Measurements from ENCODE around the gene CENPX.

The CENPX gene

DNA sequence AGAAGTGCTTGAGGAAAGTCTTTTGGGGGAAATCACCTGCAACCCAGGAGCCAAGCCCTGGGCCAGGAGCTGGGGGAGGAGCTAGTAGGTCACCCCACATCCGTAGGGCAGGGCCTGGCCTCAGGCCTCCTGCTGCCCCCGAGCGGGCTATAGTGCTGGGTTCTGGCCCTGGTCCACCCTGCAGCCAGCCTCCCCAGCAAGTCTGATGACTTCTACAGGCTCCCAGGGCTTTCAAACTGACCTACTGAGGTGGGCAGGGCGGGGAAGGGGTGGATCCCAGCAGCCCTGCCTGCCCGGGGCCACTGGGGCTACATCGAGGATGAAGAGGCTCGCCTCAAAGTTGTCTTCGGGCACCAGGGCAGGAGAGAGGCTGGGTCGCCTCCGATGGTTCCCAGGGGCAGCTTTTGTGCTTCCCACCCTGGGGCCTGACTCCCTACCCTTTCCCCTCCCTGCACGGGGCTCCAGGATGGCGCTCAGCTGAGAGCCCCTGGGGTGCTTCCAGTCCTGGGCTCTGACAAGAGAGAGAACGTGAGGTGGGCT, 5.0 kb downstream of the CENPX start:
- intact Hi-C loops (cut with DNase I): no loop called here
- DNase-seq: no peak

DNA sequence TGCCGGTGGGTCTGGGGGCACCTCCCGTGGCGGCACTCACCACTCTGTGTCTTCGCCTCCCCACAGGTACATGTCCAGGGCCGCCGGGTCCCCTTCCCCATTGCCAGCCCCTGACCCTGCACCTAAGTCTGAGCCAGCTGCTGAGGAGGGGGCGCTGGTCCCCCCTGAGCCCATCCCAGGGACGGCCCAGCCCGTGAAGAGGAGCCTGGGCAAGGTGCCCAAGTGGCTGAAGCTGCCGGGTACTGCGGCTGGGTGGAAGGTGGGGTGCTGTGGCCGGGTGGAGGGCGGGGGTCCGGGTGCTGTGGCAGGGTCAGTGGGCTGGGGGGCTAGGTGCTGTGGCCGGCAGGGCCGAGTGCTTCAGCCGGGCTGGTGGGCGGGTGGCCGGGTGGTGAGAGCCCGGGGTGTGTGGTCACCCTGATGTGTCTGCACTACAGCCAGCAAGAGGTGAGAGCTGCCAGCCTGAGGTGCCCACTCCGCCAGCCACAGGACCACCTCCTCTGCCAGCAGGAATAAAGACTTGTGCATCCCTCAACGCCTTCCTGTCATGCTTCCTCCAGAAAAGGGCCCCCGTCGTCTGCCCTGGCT, 5.7 kb downstream of the CENPX start:
- intact Hi-C loops (cut with DNase I): no loop called here
- DNase-seq: no peak

DNA sequence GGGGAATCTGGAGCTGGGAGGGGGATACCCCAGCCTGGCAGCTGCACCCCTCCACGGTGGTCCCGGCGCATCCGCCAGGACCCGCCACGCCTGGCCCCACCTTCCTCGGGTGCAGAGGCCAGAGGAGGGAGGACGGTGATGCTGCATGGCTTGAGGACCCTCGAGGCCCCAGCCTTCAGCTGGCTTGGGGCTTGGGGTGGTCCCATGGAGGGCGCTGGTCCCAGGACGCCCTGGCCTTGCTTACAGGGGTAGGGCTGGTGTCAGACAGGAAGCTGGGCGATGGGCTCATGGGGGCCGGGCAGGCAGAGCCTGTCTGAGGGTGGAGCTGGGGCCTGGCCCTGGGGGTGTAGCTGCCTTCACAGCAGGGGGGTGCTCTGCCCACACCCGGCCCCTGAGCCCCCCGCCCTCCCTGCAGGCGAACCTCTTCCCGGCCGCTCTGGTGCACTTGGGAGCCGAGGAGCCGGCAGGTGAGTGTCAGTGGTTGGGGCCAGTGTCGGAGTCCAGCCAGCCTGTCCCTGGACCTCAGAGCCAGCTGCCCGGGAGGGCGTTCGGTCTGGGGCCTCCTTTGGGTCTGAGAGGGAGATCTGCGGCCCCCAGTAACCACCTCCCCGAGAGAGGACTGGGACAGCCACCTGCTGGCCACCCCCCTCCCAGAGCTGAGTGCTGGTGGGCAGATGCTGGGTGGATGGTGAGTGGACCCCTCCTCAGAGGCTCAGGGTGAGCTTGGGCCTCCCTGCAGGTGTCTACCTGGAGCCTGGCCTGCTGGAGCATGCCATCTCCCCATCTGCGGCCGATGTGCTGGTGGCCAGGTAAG, 6.4 kb downstream of the CENPX start:
- intact Hi-C loops (cut with DNase I): no loop called here
- no peak for DNase-seq

DNA sequence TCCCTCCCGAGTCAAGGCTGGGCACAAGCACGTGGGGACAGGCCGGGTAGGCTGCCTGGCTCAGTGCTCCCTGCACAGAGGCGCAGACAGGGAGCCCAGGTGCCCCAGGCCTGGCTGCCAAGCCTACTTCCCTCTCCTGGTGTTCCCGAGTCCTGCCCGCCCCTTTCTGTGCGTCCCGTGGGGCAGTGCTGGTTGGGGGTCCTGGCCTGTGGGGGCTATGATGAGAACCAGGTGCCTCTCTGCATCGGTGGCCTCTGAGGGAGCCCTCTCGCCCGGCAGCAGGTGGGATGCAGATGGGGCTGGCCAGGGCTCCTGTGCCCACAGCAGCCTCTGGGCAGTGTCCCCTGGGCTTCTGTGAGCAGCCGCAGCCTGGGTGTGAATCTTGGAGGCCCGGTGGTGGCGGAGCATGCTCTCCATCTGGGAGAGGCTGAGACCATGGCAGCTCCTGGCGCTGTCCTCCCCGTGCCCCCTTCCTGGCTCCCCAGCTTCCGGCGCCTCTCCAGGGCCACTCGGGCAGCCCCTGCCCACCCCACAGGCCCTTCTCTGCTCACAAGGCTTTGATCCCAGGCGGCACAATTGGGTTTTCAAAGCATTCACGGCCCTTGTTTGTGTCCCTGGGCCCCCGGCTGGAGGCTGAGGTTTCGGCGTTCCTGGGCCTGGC, 7.2 kb downstream of the CENPX start:
- no peak for DNase-seq

DNA sequence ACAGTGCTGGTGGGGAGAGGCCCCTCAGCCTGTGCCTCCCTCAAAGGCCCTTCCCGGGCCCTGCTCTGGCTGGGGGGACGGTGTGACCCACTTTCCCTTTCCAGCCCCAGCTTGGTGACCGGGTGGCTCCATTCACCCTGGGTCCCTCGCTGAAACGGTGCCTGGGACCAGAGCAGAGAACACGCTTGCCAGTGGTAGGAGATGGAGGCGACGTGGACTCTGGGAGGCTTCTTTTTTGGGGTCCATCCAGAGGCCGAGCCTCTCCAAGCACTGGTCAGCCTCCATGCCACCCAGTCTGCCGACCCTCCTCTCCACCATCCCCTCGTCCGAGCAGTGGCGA, 7.7 kb downstream of the CENPX start:
- no peak for DNase-seq
- intact Hi-C loops (cut with DNase I): no loop called here

More for the DNA sequence above, 7.2 kb downstream of the CENPX start:
- intact Hi-C loops (cut with DNase I): no loop called here

DNA sequence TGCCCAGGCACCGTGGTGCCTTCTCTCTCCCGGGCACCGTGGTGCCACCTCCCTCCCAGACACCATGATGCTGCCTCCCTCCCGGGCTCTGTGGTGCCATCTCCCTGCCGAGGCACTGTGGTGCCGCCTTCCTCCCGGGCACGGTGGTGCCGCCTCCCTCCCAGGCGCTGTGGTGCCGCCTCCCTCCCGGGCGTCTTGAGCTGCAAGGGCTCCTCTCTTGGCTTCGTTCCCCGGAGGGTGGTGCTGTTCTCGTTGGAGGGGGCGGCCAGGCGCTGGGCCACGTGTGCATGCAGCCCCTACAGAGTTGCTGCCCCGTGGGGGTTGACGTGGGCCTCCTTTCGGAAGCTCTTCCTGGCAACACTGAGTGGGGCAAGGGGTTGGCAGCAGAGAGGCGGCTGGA, 8.2 kb downstream of the CENPX start:
- DNase-seq: peak; percentile 28 to 93 (median 76)
- intact Hi-C loops (cut with DNase I): no loop called here

DNA sequence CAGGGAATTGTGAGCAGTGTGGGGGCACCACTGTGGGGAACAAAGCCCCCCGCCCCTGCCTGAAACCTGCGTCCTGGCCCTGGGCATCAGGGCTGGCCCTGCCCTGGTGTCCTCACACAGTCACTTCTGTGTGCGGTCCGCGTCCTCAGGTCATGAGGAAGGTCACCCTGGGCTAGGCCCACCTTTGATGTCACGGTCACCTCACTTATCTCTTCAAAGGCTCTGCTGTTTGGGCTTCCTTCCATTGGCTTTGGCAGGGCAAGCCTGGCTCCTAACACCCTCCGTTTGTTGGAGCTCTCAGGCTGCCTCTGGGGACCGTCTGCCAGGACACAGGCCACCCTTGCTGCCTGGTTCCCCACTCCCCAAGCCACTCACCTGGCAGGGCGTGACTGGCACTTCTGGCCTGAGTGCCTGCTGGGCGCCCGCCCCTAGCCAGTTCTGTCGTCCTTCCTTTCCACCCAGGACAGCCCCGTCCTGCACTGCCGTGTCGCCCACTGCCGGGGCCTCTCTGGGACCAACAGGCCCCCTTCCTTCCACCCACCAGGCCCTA, 8.8 kb downstream of the CENPX start:
- intact Hi-C loops (cut with DNase I): no loop called here
- DNase-seq: no peak

DNA sequence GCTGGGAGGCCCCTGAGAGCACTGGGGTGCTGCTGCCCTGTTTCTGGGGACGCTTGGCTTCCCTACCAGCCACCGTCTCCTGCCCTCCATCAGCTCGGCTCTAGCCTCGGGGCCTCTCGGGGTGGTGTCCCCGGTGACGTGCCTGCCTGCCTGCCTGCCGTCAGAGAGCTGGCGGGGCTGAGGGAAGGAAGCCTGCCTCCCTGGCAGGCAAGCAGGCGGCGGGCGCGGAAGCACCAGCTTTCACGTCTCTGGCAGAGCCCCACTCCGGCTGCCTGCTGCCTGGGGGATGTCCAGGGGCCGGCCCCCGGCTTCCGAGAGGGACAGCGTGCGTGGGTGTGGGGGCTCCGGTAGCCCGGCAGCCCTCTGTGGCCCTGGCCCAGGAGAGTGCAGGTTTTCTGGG, 9.3 kb downstream of the CENPX start:
- intact Hi-C loops (cut with DNase I): no loop called here
- DNase-seq: peak in 17 of 42 donors; percentile 20 to 71 (median 45)

DNA sequence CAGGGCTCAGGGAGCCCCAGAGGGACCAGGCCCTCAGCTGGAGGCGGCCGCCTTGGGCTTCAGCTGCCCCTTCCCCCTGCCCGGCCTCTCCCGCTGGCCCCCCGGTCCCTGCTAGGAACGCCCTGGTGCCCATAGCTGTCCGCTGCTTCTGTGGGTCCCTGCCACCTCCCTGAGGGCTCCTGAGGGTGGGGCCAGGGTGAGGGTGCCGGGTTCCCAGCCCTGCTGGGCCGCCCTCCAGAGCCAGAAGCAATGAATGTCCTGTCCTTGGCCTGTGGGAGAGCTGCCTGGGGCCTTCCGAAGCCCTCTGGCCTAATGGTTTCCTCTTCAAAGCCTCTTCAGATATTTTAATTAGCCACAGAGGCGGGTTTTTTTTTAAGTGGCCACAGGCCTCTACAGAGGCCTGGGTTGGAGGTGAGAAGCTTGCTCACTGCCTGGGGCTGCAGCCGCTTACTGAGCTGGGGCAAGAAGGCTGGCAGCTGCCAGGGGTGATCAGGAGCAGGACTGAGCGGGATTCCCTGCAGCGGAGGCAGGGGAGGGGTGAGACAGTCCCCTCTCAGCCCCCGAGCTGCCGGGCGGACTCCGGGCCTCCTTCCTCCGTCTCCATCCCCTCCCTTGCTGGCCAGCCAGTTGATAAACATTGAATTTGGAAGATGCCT, 9.9 kb downstream of the CENPX start:
- DNase-seq: no peak
- intact Hi-C loops (cut with DNase I): no loop called here

DNA sequence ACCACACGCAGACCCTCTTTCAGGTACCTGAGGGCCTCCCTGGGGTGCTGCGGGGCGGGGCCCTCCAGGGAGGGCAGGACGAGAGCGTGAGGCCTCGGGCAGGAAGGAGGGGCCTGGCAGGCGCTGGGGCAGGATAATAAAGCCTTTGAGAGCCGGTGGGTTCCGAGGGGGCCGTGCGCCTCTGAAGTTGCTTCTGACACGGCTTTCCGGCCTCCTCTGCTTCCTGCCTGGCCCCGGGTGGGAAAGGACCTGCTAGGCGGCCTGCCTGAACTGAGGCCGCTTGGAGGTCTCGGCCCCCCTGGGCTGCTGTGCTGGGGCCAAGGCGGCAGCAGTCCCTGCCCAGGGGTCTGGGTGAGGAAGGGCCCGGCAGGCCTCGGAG, 10.4 kb downstream of the CENPX start:
- intact Hi-C loops (cut with DNase I): no loop called here
- no peak for DNase-seq

DNA sequence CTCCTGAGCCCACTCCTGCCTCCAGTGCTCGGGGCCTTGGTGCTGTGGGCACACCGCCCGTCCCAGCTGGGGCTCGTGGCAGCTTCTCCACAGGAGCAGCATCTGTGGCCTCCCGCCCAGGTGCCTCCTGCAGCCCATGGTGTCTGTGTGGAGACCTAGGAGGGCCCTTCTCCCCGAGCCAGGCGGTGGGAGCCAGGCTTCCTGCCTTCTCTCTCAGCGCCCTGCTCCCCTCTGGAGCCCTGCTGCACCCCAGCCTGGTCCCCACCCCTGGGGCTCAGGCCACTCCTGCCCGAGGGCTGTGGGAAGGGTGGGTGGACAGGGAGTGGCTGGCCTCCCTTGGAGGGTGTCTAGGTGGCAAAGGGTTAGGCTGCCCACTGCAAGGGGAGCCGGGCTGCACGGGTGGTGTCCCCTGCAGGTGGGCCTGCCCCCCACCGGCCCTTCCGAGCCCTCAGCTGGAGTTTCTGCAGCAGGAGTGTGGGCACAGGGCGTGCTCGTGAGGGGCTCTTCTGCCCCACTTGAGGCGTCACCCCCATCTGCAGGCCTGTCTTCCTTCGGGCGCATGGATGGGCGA, 11.0 kb downstream of the CENPX start:
- intact Hi-C loops (cut with DNase I): no loop called here
- no peak for DNase-seq

DNA sequence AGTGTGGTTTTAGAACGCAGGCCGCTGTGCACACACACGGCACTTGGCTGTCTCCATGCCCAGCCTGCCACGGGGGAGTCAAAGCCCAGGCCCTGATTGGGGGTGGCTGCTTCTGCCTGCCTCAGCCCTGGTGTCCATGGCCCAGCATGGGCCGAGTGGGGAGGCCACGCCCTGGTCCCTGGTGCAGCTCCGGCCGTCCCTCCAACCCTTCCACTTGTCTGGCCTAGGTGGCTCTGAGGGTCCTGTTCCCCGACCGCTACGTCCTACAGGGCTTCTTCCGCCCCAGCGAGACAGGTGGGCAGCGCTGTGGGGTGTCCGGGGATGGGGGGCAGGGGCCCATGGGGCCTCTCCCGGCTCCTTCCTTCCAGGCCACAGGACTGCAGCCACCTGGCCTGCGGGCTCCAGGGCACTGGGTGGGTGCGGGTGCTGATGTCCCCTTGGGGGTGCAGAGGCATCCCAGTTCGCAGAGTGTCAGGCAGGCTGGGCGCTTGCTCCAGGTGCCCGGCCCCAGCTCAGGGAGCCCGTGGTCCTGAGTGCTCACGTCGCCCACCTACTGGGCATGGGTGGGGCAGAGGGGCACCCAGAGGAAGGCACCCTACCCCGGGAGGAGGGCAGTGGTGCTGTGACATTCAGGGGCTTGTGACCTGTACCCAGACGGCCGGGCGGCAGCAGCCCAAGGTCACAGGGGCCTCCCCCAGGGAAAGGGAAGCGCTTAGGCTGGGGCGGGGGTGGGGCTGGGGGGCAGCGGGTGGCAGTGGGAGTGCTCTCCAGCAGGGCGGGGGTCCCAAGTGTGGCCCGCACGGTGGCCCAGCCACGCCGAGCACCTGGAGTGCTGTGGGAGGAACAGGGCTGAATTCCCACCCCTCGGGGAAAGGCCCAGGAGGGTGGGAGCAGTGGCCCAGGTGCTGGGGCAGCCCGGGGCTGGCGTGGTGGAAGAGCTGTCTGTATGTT, 11.8 kb downstream of the CENPX start:
- intact Hi-C loops (cut with DNase I): no loop called here
- DNase-seq: no peak

DNA sequence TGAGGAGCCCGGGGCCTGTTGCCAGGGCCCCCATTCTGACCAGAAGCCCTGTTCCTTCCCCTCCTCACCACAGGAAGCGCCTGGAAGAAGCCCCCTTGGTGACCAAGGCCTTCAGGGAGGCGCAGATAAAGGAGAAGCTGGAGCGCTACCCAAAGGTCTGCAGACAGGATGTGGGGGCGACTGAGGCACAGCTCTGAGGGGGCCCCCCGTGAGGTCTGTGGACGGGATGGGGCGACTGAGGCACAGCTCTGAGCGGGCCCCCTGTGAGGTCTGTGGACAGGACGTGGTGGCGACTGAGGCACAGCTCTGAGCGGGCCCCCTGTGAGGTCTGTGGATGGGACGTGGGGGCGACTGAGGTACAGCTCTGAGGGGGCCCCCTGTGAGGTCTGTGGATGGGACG, 13.3 kb downstream of the CENPX start:
- no peak for DNase-seq
- intact Hi-C loops (cut with DNase I): no loop called here

DNA sequence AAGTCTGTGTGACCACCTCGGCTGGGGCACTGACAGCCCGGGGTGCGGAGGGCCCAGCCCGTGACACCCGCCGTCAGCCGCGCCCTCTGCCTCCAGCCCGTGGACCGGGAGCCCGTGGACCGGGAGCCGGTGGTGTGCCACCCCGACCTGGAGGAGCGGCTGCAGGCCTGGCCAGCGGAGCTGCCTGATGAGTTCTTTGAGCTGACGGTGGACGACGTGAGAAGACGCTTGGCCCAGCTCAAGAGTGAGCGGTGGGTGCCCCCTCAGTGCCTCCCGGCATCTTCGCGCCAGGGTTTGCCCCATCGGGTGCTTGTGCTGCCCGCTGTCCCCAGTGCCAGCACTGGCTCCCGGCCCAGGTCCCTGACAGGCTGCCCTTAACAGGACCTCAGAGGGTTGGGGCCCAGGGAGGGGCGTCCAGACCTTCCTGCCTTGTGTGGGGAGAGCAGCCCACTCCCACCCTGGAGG, 13.7 kb downstream of the CENPX start:
- peak in 2 of 42 donors; percentile 46 to 52 for DNase-seq
- intact Hi-C loops (cut with DNase I): no loop called here

DNA sequence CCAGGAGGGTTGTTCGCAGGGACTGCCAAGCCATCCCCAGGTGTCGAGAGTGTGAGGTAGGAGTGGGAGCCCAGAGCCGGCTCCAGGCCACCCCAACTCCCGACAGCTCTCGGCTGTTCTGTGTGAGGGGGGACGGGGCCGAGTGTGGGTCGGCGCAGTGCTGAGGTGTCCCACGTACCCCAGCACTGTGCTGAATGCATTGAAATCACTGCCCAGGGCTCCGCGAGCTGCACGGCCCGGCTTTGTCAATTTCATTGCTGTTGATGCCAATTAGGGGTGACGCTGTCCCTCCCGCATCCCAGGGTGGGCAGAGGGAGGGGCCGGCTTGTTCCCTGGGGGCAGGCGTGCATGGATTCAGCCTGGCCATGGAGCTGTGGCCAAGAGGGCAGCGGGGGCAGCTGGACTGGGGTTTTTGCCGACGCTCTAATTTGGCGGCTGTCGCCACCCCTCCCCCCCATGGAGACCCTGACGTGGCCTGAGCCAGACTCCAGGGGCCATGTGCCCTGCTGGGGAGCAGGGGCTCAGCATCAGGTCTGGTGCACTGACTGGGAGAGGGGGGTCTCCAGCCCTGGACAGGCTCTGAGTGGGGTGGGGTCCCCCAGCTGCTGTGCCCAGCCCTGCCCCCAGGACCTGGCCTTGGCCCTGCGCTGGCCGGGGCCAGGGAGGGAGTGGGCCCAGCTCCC, 14.3 kb downstream of the CENPX start:
- no peak for DNase-seq
- intact Hi-C loops (cut with DNase I): no loop called here

DNA sequence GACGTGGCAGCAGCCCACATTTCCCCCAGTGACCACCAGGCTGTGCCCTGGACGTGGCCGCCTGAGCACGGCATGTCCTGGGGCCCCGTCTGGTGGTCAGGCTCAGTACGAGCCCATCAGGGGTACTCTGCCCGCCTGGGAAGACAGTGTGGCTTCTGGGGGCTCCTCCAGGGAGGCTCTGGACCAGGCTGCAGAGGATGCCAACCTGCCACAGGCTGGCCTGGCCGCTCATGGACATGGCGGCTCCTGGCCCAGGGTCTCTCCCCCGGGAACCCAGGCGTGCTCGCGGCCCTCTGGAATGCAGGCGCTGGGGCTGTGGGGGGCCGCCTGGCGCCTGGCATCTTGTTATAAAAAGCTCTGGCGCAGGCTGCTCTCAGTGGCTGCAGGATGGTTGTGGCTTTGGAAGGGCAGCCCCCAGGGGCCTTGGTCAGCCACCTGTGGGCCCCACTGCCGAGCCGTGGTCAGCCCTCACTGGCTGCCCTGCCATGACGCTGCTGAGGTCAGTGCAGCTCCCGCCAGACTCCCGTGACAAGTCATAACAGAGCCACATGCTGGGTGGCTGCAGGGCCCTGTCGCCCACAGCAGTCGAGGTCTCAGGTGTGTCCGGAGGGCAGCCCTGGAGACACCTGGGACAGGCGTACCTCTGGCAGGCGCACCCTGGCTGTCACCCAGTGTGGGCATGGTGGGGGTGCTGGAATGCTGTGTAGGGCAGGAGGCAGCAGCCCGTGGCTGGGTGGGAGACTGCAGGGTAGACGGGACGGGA, 15.0 kb downstream of the CENPX start:
- DNase-seq: no peak
- intact Hi-C loops (cut with DNase I): no loop called here

DNA sequence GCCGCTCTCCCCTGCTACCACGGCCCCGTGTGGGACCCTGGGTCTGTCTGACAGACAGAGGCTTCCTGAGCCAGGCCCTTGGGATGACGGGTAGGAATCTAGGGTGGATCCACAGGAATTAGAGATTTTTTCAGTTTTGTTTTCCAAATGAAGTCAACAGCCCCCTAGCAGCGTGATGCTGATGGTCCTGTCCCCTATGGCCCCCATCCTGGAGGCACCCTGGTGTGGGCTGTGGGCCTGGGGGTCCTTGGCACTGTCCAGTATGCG, 15.5 kb downstream of the CENPX start:
- intact Hi-C loops (cut with DNase I): no loop called here
- no peak for DNase-seq

Data from head of caudate nucleus (tissue), 42 donors.